ENCODE results near the gene GPR39. TPM values are rescaled to one million over a fixed set of nuclear protein-coding genes. Genes with fewer than 3 reads are reported as not detected.

The GPR39 gene
- total RNA-seq, 1 experiment from 2014 or later = 8.1 TPM

DNA sequence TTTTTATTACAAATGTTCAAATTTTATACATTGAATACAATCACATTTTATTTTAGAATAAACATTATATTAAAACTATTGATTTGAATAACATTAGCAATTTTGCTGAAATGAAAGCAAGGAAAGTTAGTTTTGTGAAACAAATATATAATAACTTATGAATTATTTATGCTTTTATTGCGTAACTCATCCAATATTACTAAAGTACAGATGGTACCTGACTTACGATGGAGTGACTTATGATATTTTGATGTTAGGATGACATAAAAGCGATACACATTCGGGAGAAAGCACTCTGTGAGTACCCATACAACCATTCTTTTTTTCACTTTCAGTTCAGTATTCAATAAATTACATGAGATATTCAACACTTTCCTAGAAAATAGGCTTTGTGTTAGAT is 26.5 kb downstream of the GPR39 start:
- no peak for DNase-seq (ENCODE audit: low read depth)

DNA sequence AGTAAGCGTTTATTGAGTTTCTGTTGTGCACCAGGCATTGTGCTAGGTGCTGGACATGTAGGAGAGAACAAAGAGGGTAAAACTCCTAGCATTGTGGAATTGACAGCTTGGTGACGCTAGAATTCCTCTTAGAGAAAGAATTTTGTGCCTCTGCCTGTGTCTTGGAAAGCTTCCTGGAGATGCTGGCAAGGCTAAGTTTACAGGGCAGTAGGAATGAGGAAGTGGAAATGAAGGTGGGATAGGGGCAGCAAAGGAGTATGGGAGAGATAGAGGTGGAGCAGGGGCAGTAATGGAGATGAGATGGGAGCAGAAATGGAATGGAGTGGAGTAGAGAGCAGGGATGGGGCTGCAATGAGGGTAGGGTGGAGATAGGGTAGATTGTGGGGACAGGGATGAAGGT is 29.8 kb downstream of the GPR39 start:
- DNase-seq (ENCODE audit: low read depth) = no peak

DNA sequence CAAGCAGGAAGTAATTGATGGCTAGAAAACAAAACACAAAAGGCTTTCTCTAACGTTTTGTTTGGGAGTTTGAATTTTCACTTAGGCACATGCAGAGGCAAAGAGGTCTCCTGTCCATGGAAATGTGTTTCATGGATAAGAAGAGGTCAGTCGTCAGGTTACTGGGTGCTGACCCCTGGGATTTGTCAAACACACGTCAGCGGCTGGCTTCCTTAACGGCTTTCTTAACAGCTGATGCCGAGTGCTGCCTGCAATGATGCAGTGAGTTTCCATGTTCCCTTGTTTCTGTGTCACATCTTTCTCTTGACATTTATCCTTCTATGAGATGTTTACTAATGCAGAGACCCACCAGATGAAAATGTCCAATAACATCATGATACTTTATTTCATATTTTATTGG is 31.7 kb downstream of the GPR39 start:
- DNase-seq (ENCODE audit: low read depth) = no peak

DNA sequence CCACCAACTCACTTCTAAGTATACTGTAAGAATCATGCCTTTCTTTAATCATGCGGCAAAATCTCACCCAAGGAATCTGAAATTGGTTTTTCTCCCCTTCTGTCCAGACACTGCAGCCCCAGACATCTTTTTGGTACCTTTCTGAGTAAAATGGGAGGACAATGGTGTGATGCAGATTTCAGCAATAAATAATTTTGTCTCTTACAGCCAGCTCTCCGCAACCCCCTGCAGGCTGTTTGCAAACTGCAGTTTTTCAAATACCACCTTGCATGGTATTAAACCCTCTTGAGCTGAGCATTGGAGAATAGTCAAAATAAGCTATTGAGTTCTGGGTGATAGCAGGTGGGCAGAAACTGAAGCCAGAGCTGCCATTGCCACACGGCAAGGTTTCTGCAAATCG is 32.2 kb downstream of the GPR39 start:
- DNase-seq (ENCODE audit: low read depth) = no peak

DNA sequence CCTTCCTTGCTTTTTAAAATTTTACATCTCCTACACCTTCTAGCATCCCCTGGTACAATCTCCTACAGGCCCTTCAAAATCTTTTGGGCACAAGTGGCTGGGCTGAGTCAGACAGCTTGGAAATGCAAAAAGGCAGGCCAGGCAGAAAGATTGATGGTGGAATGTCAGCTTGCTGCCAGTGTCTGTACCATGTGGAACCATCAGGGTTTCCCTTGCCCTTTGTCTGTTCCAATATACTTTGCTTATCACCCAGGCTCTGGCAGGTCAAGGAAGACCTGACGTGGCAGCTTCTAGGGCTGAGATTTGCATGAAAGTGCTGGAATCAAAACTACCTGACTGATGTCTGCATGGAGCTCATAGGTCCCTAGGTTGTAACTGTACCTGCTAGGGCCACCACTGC is 33.3 kb downstream of the GPR39 start:
- DNase-seq (ENCODE audit: low read depth) = no peak

DNA sequence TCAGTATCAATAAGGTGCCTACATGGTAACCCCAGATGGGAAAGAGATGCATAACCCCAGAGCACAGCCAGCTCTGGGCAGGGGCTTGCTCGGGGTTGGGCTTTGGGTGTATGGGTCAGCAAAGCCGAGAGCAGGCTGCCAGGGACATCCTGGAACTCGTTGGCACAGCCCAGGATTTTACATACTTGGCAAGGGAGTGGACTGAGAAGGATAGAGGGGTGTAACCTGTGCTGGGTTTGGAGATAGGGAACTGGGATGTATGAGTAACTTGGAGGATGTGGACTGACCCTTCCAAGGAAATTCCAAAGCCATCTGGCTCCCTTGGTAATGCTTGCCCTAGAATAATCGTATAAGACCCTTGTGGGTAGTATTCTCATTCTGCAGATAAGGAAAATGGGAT is 44.2 kb downstream of the GPR39 start:
- DNase-seq (ENCODE audit: low read depth) = no peak

DNA sequence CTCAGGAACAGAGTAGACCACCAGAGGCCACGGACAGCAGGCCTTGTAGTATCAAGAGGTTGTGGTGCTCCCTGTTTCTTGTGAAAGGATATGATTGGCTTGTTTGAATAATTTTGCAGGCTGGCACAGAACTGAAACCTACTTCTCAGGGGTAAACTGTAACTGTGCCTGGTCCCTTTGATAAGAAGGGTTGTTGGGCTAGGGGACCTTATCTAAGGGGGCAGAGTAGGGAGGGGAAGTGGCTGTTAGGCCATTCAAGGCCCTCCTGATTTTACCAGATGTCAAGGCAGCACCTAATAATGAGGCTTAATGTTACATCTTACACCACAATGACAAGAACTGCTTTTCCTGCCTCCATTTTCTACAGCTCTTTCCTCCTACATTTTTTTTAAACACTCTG is 45.6 kb downstream of the GPR39 start:
- DNase-seq (ENCODE audit: low read depth) = no peak

DNA sequence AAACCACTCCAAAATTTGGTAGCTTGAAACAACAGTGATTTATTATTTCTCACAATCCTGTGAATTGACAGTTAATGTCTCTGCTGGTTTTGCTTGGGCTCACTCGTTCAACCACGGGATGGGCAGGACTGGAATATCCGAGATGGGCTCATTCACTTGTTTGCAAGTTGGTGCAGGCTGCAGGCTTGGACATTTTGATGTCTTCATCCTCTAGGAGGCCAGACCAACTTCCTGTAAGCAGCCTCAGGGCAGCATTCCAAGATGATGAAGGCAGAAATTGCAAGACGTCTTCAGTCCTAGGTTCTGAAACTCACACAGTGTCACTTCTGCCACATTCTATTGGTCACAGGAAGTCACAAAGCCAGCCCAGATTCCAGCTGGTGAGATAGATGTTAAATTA is 47.1 kb downstream of the GPR39 start:
- DNase-seq (ENCODE audit: low read depth) = no peak

DNA sequence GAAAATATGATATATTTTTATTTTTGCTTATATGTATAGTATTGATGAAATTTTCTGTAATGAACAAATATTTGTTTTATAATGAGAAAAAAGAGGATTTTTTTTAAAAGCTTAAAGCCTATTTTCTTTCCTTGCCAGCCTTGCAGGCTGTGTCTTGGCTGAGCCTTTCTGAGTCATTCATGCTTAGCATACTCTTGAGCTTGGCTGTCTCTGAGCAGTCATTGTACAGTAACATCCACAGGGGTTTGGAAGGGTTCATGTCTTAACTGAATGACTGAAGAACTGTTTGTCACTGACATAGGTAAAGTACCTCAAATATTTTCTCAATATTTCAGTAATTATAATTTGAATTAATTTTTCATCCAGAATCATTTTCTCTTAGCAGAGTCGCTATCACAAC is 49.3 kb downstream of the GPR39 start:
- no peak for DNase-seq (ENCODE audit: low read depth)

DNA sequence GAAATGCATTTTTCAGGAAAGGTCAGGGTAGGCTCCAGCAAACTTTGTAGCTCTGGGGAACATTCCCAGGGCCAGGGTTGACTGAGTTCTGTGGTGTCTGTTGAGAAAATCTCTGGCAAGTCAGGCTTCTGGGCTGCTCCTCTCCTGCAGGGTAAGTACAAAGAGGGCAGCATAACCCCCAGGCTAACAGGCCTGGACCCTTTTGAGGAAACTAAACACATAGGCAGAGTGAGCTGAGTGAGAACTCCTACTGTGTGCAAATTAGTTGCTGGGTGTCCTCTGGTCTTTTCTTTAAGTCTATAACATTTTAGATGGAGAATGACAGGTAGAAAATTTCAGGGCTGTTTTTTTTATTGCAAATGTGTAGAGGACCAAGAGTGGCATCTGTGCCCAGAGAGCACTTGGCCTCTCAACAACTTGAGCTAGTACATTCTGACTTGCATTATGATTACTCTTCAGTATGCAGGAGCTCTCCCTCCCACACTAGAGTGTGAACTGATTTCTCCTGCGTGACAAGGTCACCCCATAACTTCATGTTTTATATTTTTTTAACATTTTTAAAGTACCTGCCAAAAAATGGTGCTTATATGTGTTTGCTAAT is 49.9 kb downstream of the GPR39 start:
- DNase-seq (ENCODE audit: low read depth) = no peak

DNA sequence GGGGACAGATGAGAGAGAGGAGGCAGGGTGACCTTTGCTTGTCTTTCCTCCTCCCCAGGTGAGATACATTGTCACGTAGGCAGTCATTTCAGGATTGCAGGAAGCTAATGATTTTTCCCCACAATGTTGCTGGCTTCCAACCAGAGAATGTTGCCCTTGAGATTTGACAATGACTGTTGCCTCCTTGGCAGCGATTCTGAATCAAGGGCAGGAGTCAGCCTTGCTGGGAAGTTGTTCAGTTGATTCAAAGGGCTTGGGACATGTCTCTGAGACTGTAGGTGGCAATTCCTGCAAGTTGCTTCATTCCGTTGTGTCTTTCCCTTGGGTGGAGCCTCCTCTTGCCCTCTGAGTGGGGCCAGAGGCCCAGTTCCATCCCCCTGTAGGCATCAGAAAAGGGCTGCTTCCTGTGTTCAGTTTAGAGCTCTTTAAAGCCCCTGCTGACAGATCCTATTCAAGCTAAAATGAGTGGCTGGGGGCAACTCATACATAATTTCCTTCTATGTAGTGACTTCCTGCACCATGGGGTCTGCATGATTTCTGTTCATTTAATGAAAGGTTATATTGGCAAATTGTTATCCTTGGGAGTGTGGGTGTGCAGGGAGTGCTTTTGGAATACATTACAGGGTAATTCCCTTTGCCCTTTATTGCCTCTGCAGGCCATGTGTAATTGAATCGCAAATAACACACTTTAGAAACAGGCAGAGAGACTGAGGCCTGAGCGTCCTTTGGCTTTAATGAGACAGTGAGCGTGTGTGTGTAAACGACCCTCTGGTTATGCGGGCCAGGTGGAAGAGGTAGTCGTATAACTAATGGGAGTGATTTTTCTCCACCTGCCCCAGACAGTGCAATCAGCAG is 52.4 kb downstream of the GPR39 start:
- DNase-seq (ENCODE audit: low read depth) = no peak

DNA sequence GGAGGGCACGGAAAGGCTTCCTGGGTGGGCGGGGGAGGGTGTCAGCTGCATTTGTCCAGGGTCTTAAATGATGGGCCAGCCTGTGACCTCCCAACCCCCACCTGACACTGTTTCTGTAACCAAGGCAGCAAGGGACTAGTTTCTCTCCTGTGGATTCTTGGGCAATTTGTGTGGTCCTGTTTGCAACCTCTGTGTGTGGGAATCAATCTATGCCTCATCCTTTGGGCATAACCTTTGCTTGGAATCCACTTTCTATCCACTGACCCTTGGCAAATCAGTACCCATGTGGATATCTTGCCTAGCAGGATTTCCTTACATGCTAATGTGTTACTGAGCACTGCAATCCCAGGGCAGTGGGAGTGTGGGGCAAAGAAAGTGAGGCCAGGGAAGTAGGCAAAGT is 54.1 kb downstream of the GPR39 start:
- no peak for DNase-seq (ENCODE audit: low read depth)

DNA sequence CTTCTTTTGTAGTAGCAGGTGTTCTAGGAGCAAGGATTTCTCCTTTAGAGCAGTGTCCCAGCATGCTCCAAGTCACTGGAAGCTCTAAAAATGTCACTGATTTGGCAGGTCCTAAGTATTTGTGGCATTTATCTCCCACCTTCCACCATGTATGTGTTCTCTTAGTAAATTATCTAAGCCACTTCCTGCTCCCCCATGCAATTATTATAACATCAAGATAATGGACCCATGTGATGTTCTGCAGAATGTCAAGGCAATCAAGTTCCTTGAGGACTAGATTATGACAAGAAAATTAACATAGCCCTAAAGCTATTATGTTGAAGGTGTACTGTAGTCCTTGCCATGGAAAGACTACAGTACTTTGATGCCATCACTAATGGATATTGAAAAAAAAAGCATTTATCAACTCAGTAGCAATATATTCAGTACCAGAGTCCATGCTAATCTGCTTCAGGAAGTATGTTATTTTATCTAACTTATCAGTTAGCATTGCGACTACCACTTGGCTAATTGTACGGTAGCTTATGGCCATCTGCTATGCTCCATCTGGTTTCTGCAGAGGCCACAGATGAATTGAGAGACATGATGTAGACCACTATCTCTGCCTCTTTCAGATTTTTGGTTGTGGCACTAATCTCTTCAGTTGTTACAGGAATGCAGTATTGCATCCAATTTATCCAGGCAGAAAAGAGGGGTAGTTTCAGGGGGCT is 56.7 kb downstream of the GPR39 start:
- no peak for DNase-seq (ENCODE audit: low read depth)

DNA sequence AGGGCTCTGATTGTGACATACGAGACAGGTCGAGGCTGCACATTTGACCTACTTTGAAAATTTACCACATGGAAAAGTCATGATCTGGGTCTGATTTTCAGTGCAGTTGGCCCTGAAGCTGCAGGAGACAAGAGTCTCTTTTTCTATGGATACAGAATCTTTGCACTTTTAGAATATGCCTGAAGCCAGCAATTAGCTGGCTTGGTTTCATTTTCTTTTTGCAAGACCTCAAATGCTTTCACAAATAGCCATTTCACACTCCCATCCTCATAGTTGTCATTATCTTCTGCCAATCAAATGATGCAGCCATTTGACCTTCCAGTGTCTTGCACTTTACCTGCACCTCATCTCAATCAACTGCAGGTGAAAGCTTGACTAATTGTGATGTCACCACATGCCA is 59.0 kb downstream of the GPR39 start:
- no peak for DNase-seq (ENCODE audit: low read depth)

DNA sequence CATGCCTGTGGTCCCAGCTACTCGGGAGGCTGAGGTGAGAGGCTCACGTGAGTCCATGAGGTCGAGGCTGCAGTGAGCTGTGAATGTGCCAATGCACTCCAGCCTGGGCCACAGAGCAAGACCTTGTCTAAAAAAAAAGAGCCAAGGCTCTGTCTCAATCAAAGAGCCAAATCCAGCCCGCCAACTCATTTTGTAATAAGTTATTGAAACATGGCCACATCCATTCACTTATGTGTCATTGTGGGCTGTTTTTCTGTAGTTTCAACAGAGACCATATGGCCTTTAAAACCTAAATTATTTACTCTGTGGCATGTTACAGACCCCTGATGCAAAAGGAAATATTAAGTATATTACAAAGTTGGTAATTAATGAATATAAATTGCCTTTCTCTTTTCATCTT is 60.8 kb downstream of the GPR39 start:
- DNase-seq (ENCODE audit: low read depth) = no peak

DNA sequence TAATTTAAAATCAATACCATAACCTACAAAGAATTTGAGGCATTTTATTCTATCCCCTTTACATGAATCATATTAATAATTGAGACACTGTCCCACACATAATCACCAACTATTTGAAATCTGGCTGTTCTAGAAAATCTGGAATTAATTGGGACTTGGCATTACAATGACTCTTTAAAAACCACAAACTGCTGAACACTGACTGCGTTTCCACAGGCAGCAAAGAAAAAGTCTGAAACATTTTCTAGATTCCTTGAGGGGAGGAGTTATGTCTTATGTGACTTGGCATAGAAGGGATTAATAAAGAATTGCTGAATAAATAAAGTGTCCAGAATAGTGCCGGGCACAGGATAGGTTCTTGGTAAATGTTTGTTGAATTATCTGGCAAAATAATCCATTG is 61.4 kb downstream of the GPR39 start:
- no peak for DNase-seq (ENCODE audit: low read depth)

DNA sequence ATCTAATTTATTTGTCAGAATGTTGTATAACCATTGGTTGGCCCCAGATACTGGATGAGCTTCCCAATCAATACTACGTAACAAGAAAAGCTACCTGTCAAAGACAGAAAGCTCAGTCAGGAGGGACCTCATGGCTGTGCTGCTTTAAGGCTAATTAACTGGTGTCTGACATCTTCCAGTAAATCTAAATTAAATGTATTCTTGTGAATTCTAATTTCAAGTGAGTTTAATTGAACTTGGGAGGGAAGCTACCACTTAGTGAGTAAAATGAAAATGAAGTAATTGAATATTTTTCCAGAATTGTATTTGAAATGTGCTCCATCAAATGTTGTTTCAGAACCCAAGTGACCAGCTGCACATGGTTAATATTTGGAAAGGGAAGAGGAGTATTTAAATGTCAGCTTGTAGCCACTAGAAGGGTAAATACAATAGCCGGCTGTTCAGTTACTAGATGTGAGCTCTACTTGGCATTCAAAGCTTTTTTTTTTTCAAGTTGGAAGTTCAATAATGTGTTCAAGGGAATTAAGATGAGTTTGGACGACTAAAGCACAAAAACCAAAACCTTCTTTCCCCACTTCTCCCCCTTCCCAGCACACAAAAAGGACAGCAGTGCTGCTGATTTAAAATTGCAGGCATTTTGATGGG is 62.0 kb downstream of the GPR39 start:
- no peak for DNase-seq (ENCODE audit: low read depth)

DNA sequence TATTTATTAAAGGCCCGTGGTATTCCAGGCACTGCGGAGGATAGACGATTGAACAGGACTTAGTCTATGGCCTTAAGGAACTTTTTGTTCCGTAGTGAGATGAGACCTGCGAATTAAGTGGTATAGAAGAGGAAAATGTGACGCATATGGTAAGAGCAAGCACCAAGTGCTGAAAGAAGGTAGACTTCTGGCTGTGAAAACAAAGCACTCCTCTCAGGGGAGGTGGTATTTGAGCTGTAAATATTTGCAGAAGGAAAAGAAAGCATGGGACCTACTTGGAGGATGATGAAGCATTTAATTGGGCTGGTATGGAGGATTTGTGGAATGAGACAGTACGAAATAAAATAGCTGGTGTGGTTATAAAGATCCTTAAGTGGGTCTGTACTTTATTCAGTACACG is 62.5 kb downstream of the GPR39 start:
- DNase-seq (ENCODE audit: low read depth) = peak; percentile 10

DNA sequence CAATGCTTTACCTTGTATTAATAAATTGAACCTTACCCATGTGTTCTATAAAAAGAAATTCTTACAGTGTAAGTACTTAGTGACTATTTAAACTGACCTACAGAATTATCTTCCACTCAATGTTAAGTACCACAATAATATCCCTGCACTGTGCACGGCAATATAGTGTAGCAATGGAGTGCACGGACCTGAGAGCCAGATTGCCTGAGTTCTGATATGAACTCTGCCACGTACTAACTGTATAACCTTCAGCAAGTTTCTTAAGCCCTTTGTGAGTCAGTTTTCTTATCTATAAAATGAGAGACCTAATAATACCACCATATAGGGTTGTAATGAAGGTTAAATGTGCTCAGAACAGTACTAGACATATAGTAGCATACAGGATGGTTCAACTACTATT is 66.2 kb downstream of the GPR39 start:
- no peak for DNase-seq (ENCODE audit: low read depth)

DNA sequence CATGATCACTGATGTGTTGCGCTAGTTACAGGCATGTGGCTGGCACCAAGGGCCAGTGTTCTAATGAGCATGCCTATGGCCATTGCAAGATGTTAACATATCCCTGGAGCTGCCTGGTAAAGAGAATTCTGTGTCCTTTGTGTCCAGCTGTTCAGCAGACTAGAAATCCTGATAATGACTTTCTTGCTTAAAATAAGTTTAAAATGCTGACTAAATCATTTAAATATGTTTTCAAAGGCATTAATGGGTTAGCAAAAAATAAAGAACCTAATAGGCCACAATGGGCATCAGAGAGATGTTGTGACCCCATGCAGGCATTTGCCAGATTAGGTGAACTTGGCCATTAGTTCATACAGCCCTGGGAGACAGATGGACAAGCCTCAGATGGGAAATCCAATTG is 67.5 kb downstream of the GPR39 start:
- DNase-seq (ENCODE audit: low read depth) = no peak

DNA sequence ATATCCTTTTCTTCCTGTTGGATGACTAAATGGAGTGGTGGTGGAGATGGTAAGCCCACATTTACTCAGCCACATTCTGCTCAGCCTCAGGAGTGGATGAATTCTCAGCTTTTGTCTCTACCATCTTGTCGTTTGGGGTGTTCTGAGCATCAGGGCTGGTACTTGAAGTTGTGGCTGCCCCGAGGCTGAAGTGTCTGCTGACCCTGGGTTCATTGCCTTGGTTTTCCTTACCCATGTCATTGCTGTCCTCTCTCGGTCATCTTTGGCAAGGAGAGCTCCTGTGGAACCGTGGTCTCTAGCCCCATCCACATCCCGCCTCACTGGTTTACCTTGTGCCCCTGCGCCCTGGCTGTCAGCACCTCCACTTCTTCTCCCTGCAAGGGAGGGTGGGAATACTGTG is 71.9 kb downstream of the GPR39 start:
- DNase-seq (ENCODE audit: low read depth) = no peak

DNA sequence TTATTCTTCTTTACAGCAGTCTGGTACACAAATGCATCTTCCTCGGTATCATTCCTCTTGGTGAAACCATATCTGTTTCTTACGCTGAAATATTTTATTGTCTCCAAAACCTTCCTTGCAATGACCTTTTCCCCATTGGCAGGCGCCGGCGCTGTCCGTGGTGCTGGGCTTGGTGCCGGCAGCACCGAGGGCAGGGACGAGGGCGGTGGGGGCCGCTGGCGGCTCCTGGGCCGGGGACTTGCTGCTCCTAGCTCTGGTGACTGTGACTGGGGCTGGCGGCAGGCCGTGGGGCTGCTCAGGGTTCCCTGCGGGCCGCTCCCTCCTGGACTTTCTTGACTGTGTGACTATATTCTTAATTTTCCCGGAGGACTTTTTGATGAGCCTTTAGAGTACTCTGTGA is 72.5 kb downstream of the GPR39 start:
- DNase-seq (ENCODE audit: low read depth) = peak; percentile 8

DNA sequence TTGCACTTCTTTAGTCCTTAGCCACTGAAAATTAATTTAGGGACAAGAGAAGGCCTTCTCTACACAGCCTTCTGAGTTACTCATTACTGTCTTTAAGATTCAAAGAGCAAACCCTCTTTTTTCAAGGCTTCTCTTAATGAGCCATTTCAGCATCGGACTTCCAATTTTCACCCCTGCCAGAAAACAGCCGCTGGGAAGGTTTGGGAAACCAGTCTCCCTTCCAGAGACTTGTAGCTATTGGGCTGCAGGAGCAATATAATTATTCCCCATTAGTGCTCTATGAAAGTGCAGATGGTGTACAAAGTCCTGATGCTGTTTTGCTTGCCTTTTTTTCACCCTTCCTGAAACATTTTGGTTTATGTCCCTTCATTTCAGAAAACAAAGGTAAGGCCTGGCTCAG is 79.3 kb downstream of the GPR39 start:
- no peak for DNase-seq (ENCODE audit: low read depth)

Data from Daoy (cell line).